Right cardiac atrium (tissue), 5 donors: Measurements from ENCODE around the gene SLC35E1. TPM values are rescaled to one million over a fixed set of nuclear protein-coding genes. Genes with fewer than 3 reads are reported as not detected.
A peak's percentile ranks its signal among the peaks of the same experiment; 100 is the strongest.

ENCODE experiments used
- ATAC-seq, 2 donors: fragments of 200-7000 bp; cut with Tn5 transposase; one replicate each; pipeline versions ENCODE4 v1.8.0 to v1.9.1; 2020; ENCODE audit warnings: moderate library complexity in 2 of 2, mild to moderate bottlenecking in 1 of 2
- DNase-seq, 3 donors: peaks; one replicate each; pipeline ENCODE4 v3.0.0-alpha.2; 2020
- H3K27ac ChIP-seq: one replicate; pipeline ENCODE4 v1.5.1; 2013; ENCODE audit warnings: mild to moderate bottlenecking, low read length, control low read depth, moderate library complexity
- H3K27me3 ChIP-seq: one replicate; pipeline ENCODE4 v1.6.1; 2013; ENCODE audit not compliant: control insufficient read depth, insufficient read depth
- H3K4me1 ChIP-seq: one replicate; pipeline ENCODE4 v1.6.1; 2013; ENCODE audit warnings: low read length; ENCODE audit not compliant: control insufficient read depth, insufficient read depth
- H3K4me3 ChIP-seq: one replicate; pipeline ENCODE4 v1.5.1; 2013; ENCODE audit warnings: low read length, control low read depth
- H3K9me3 ChIP-seq: one replicate; pipeline ENCODE4 v1.6.1; 2013; ENCODE audit warnings: low read length; ENCODE audit not compliant: control insufficient read depth
- WGBS: extraction: QIAGEN DNeasy Blood & Tissue Kit; methylation state at CpG from one replicate; pipeline ENCODE4 v1.1.7; 2013; 5-methylcytosine and 5-hydroxymethylcytosine counted together
- intact Hi-C, 4 donors: fragments of 100-400 bp; cut with DNase I; formaldehyde crosslinking; loops; one replicate each; pipeline versions ENCODE4 v1.11.0 to v1.14.0; 2022 to 2023
- polyA plus RNA-seq: library from polyadenylated mRNA; stranded (reverse); fragments of 200-250 nt; gene quantifications from one replicate; pipeline ENCODE4 v1.2.3, GENCODE V29; 2013
- total RNA-seq, 4 donors: library from RNA; stranded (reverse); fragmentation: NEBNext Ultra II Directional; extraction: Animal tissue kit (Norgen Biotek cat#: 25700); gene quantifications; one replicate each; pipeline ENCODE4 v1.2.1, GENCODE V29; 2021
- donor health status: healthy with polysubstance abuse.
- donor health status: DM: no; HTN: yes; CAD: no.
- donor health status: DM: no; HTN: no; CAD: no.
- donor health status: DM: no; HTN: yes; CAD: no; lungs with severe emphysema.
- donor health status: DM: yes; HTN: yes; CAD: no.

The SLC35E1 gene
- total and polyA plus RNA-seq, 5 donors = 21.0 to 26.6 (median 25.5) TPM

DNA sequence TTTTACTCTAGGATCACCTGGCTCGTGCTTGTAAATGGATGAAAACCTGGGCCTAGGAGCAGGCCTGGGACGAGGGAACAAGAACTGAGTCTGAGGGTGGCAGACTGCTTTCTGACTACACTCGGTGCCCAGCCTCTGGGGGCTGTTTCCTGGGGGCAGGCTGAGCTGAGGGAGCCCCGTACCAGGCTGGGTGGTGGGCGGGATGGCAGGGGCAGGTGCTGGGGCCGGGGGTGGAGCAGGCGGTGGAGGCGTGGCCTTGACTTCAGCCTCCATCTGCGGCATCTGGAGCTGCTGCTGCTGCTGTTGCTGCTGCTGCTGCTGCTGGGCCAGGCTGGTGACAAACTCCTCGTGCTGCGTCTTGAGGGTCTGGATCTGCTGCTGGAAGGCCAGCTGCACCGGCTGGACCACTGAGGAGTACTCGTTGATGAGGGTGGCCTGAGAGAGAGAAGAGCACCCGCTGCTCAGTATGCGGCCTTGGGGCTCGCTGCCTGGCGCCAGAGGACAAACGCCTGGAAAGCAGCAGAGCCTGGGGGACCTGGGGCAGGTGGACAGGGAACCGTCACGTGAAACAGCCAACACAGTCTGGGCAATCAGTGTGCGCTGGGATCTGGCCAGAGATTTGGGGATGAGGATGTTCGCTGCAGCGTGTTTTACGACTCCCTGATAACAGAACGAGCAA lies 42.6 kb downstream of the SLC35E1 start:
- WGBS = 88% methylated on average over 25 of the region's 25 CpGs
- ATAC-seq (no peak), DNase-seq (no peak)
- Histone ChIP-seq H3K4me3 (no peak overlapping the region), H3K27me3 (no peaks in the 10 kb centered on the region), H3K27ac (no peak overlapping the region), H3K4me1 (no peaks in the 10 kb centered on the region), H3K9me3 (no peaks in the 10 kb centered on the region)
- intact Hi-C loops = no loop called here

DNA sequence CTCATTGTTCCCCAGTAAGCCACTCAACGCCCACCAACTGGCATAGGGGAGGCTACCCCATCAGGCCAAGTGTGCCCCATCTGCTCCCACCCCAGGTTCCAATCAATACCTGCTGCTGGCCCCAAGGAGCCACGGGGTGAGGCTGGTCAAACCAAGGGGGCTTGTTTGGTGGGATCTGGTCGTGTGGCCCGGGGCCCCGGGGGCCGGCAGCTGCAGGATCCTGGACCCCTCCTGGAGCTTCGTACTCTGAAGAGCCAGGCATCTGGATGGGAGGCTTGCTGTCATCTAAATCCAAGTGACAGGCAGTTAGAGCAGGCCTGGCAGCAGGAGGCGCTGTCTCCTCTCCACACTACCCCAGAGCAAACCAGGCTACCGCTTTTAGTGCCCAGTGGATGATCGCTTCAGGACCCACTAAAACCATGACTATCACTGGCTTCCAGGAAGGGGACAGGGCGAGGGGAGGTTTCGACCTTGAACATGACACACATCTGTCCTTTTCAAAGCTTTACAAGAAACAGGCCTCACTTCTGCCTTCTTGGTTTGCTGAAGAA lies 44.2 kb downstream of the SLC35E1 start:
- H3K4me3 ChIP-seq = no peak overlapping the region
- ATAC-seq (no peak), DNase-seq (no peak)
- no peaks in the 10 kb centered on the region for H3K9me3 ChIP-seq
- H3K27ac ChIP-seq = no peak overlapping the region
- H3K4me1 ChIP-seq = no peaks in the 10 kb centered on the region
- H3K27me3 ChIP-seq = no peaks in the 10 kb centered on the region
- 93% methylated on average over 12 of the region's 12 CpGs for WGBS
- intact Hi-C loops = no loop called here

DNA sequence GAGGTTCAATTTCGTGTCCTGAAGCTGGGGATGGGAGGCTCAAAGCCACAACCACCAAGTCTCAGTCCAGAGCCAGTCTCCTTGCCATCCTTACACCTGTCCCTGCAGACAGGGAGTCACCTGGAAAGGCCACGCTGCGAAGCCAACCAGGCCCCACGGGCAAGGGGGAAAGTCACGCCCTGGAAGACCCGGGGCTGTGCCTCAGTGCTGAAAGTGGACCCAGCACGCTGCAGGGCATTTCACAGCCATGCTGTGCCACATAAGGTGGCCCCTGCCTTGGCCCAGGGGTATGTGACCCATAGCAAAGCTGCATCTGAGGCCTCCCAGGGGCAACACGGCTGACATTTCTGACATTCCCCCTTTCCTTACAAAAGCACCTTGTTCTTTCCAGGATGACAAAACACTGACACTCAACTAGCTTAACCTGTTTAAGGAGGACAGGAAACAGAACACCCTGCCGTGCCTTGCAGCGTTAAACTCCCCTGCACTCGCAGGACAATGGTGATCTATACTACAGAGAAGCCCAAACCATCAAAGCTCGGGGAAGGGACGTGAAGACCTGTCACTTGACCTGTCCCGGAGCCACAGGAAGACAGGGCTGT lies 44.8 kb downstream of the SLC35E1 start:
- ATAC-seq (no peak), DNase-seq (no peak)
- Histone ChIP-seq H3K27ac (no peak overlapping the region), H3K4me1 (no peaks in the 10 kb centered on the region), H3K9me3 (no peaks in the 10 kb centered on the region), H3K4me3 (no peak overlapping the region), H3K27me3 (no peaks in the 10 kb centered on the region)
- WGBS = 83% methylated on average over 14 of the region's 14 CpGs
- intact Hi-C loops = no loop called here

DNA sequence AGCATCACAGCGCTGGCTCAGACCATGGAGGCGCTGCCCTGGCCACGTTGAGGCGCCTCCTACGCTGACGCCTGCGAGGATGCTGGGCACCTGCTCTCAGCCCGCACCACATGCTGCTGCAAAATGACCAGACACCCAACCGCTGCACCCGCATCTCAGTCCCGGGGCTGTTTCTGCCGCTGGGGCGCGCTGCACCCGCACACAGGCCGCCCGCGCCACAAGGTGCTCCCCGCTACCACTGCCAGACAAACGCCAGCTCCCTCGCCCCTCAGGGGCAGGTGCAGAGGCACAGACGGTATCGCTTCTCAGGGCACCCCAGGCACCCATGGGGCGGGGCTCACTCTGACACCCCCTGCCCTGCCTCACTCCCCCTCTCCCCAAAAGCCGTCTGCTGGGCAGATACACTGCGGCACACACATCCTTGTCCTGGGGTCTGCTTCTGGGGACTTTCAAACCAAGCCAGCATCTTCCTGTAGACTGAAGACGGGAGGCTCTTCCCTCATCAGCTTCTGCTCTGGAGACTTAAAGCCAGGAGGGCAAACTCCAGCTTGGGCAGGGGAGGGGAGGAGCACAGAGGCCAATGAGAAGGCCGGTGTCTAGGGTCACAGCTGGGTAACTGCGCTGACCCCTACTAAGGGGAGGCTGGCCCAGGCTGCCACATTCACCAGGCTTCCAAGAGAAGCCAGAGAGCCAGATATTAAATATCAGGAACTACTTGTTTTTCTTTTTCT lies 46.3 kb downstream of the SLC35E1 start:
- H3K27ac ChIP-seq = no peak overlapping the region
- 95% methylated on average over 29 of the region's 29 CpGs for WGBS
- no peak for DNase-seq
- no peaks in the 10 kb centered on the region for H3K9me3 ChIP-seq
- intact Hi-C loops = no loop called here
- no peak overlapping the region for H3K4me3 ChIP-seq
- H3K27me3 ChIP-seq = no peaks in the 10 kb centered on the region
- no peak for ATAC-seq
- no peaks in the 10 kb centered on the region for H3K4me1 ChIP-seq

- no peaks in the 10 kb centered on the region for H3K4me1 ChIP-seq
- intact Hi-C loops = no loop called here
- no peak overlapping the region for H3K27ac ChIP-seq
- ATAC-seq (peak; percentile 8 to 15), DNase-seq (no peak)
- no peaks in the 10 kb centered on the region for H3K9me3 ChIP-seq
- no peak overlapping the region for H3K4me3 ChIP-seq
- WGBS = 97% methylated on average over 54 of the region's 54 CpGs
- no peaks in the 10 kb centered on the region for H3K27me3 ChIP-seq
Measured at GRCh38 chr19:16524991-16525734, 47.1 kb downstream of the SLC35E1 start.

DNA sequence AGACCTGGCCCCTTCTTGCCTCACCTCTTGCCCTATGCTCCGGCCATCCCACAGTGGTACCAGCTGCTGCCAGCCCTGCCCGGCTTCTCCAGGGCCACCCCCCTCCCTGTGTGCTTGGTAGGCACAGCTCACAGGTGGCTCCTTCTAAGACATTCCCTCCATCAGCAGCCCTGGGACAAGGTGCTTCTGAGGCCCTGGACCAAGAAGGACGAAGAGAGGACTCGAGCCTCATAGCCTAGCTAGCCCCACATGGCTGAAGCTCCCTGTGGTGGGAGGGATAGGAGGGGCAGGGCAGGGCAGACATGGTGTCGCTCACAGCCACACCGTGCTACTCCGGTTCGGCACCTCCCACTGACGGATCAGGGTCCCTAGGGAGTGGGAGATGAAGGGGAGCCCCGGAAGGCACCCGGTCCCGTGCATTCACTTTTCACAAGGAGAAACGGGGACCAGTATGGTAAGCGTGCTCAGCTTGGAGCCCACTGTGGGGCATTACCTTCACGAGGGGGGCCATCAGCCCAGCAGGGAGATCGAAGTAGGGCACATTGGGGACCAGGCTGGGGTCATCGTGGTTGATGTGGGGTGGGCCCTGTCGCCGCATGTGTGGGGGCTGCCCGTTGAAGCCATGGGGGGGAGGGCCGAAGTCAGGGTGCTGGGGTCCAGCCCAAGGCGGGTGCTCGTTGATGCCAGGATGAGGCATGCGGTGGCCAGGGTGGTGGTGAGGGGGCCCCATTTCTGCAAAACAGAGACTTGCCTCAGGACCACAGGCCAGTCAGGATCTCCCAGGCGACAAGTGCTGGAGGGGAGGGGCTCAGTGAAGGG lies 49.4 kb downstream of the SLC35E1 start:
- Histone ChIP-seq H3K27ac (no peak overlapping the region), H3K27me3 (no peaks in the 10 kb centered on the region), H3K4me3 (no peak overlapping the region), H3K4me1 (no peaks in the 10 kb centered on the region), H3K9me3 (no peaks in the 10 kb centered on the region)
- intact Hi-C loops = no loop called here
- no peak for ATAC-seq
- no peak for DNase-seq
- 95% methylated on average over 25 of the region's 25 CpGs for WGBS

DNA sequence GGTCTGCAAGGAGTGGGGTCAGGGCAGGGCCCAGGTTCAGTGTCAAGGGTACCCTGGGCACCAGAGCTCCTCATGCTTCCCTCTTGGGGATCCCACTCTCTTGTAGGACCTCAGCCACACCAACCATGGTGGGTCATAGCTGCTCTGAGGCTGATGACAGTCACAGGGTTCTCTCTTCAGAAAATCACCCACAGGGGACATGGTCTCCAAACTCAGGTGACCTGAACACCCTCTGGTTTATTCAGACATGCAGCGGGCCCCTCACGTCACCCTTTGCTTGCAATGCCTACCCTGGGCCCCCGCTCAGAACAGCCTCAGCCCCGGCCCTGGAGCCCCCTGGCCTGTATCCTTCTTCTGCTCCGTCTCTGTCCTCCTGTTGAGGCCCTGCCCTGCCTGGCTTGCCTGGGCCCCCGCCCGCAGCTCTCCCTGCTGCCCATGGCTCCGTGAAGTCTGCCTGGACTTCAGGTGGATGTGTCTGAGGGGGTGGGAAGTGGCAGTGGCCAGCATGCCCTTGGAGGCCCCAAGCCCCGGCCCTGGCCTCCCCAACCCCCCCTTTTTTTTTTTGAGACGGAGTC lies 50.4 kb downstream of the SLC35E1 start:
- no peak for DNase-seq
- Histone ChIP-seq H3K27ac (no peak overlapping the region), H3K4me1 (no peaks in the 10 kb centered on the region), H3K27me3 (no peaks in the 10 kb centered on the region), H3K9me3 (no peaks in the 10 kb centered on the region), H3K4me3 (no peak overlapping the region)
- intact Hi-C loops = no loop called here
- ATAC-seq = no peak
- 90% methylated on average over 10 of the region's 10 CpGs for WGBS

GRCh38 chr19:16520986-16521624 lies 51.1 kb downstream of the SLC35E1 start:
- intact Hi-C loops = no loop called here
- no peak for ATAC-seq

DNA sequence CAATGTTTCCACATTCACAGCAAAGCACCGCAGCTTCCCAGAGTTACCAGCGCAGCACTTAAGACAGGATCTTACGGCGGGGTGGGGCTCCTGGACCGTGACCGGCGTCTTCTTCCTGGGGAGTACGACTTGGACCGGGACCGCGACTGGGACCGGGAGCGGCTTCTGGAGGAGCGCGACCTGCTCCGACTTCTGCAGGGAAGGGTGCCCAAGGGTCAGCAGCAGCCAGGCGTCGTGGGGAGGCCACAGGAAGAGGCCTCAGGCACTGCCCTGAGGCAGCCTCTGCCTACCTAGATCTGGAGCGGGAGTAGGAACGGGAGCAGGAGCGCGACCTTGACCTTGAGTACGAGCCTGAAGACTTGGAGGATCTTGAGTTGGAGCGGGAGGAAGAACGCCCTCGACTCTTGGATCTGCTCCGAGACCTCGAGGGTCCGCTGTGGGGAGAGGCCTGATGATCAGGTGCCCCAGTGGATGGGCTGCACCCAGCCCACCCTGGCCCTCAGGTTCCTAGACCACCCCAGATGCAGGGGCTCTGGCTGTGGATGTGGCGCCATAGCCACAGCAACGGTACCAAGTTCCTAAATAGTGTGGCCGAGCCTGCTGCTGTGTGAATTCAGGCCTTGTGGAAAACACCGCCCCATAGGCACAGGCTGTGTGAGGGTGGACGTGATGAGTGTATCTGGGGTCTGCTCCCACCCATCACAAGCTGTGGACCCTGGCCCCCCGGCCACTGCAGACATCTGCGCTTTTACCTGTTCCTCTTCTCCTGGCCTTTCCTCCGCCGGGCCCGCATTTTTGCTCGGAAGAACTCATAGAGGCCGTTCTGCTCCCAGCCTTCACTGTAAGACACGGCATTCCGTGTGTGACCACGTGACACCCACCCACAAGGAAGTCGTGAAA lies 51.9 kb downstream of the SLC35E1 start:
- WGBS = 91% methylated on average over 45 of the region's 45 CpGs
- no peak for ATAC-seq
- Histone ChIP-seq H3K27me3 (no peaks in the 10 kb centered on the region), H3K4me3 (no peak overlapping the region), H3K27ac (no peak overlapping the region), H3K9me3 (no peaks in the 10 kb centered on the region), H3K4me1 (no peaks in the 10 kb centered on the region)
- intact Hi-C loops = no loop called here
- peak in 1 of 3 donors; percentile 11 for DNase-seq

More at GRCh38 chr19:16520986-16521624, 51.1 kb downstream of the SLC35E1 start:
- Histone ChIP-seq H3K9me3 (no peaks in the 10 kb centered on the region), H3K27ac (no peak overlapping the region), H3K4me1 (no peaks in the 10 kb centered on the region), H3K27me3 (no peaks in the 10 kb centered on the region), H3K4me3 (no peak overlapping the region)
- 89% methylated on average over 18 of the region's 18 CpGs for WGBS
- no peak for DNase-seq
